A549 (cell line): ENCODE results near the gene MED27.

Experiments
- CBX8 ChIP-seq: fragments of 200-600 bp; sonication (generic); IDR thresholded peaks from 2 replicates; pipeline ENCODE4 v1.6.1; 2016
- CEBPB ChIP-seq, 2 experiments: fragments of >200 bp in 1 of 2; sonication (Bioruptor Twin) in 1 of 2; formaldehyde crosslinking in 1 of 2; IDR thresholded peaks; 2 replicates each; pipeline ENCODE4 v1.6.1; 2012 to 2016
- CHD2 ChIP-seq: fragments of 150-350 bp; IDR thresholded peaks from 2 replicates; pipeline ENCODE4 v1.6.1; 2014; ENCODE audit warnings: low read length; ENCODE audit not compliant: partially characterized antibody
- CHD4 ChIP-seq: fragments of 200-600 bp; sonication (generic); IDR thresholded peaks from 2 replicates; pipeline ENCODE4 v1.6.1; 2016; ENCODE audit warnings: antibody characterized with exemption, mild to moderate bottlenecking, borderline replicate concordance
- CTCF ChIP-seq: fragments of >200 bp; sonication (Bioruptor Twin); formaldehyde crosslinking; IDR thresholded peaks from 3 replicates; pipeline ENCODE4 v1.5.1; 2016
- HES2 ChIP-seq: fragments of >200 bp; sonication (Bioruptor Twin); formaldehyde crosslinking; IDR thresholded peaks from 2 replicates; pipeline ENCODE4 v1.6.1; 2016
- MAX ChIP-seq: IDR thresholded peaks from 2 replicates; pipeline ENCODE4 v1.6.1; 2012
- MAZ ChIP-seq: fragments of 150-350 bp; IDR thresholded peaks from 2 replicates; pipeline ENCODE4 v1.6.1; 2014; ENCODE audit warnings: antibody characterized with exemption, low read depth, low read length, borderline replicate concordance
- PBX3 ChIP-seq: IDR thresholded peaks from 2 replicates; pipeline ENCODE4 v1.6.1; 2012
- POLR2A ChIP-seq: IDR thresholded peaks from 2 replicates; pipeline ENCODE4 v1.6.1; 2012; ENCODE audit warnings: mild to moderate bottlenecking, low read length
- REST ChIP-seq: fragments of 200-600 bp; sonication (generic); IDR thresholded peaks from 2 replicates; pipeline ENCODE4 v1.6.1; 2016; ENCODE audit warnings: antibody characterized with exemption, mild to moderate bottlenecking, moderate library complexity
- RFX5 ChIP-seq: fragments of 450-650 bp; IDR thresholded peaks from 2 replicates; pipeline ENCODE4 v1.7.1; 2014; ENCODE audit warnings: antibody characterized with exemption, mild to moderate bottlenecking, moderate library complexity

DNA sequence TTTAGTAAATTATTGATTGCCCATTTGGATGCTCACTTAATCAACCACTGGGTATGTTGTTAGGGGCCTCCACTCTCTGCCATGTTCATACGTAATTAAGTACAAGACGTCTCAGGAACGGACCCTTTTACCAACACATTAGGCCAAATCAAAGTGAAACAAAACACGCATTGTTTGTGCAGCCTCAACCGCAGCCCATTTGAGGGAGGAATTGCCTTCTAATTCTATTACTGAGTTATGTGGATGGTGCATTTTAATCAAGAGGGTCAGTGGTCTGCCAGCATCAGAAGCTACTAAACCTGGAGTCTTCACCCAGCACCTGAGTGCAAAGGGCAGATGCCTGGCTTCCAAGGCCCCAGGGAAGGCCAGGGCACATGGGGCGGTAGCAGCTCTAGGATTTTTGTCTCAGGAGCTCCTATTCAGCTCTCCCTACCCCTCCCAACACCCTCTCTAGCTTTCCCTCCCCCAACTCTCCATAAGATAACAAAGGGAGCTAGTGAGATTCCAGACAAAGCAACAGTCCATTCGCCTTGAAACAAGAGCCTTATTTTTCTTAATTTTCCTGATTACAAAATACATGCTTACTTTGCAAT is 7.9 kb upstream of the MED27 start:
- TF ChIP-seq CTCF (no peak), CBX8 (no peak), MAZ (no peak), CHD2 (no peak), PBX3 (no peak), REST (no peak), RFX5 (no peak), POLR2A (no peak), MAX (no peak), HES2 (no peak), CHD4 (no peak), CEBPB (IDR thresholded peaks at IDR 0.05) (no peak)
